ENCODE results near the gene ALDOB.

DNA sequence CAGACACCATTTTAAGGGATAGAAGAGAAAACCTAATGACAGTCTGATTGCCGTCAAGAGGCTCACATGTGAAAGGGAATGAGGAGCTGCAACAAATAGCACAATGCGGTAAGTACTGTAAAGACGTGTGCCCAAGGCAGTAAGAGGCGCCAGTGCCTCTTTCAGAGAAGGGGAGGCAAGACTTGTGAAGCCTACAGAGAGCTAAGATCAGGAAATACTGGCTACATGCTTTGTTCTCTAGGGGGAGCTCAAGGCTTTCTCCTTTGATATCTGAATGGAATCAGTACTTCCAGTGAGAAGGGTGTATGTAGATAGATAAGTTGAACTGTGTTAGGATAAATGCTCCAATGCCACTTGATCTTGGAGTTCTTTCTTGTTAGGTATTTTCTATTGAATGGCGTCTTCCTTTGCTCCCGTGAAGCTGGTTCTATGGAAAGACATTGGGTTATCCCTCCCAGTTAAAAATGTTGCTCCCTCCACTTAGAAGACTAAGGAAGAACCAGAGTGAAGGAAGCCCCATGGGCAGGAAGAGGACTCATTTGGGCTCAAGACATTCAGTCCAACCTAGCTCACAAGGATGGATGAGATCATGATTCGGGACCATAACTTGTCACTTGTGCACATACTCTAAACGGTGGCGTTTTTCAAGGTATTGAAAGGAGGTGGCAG lies 23.5 kb upstream of the ALDOB start:
- no peak for TF ChIP-seq POLR2A (IDR thresholded peaks at IDR 0.05)
- TF ChIP-seq, protein P1, sequence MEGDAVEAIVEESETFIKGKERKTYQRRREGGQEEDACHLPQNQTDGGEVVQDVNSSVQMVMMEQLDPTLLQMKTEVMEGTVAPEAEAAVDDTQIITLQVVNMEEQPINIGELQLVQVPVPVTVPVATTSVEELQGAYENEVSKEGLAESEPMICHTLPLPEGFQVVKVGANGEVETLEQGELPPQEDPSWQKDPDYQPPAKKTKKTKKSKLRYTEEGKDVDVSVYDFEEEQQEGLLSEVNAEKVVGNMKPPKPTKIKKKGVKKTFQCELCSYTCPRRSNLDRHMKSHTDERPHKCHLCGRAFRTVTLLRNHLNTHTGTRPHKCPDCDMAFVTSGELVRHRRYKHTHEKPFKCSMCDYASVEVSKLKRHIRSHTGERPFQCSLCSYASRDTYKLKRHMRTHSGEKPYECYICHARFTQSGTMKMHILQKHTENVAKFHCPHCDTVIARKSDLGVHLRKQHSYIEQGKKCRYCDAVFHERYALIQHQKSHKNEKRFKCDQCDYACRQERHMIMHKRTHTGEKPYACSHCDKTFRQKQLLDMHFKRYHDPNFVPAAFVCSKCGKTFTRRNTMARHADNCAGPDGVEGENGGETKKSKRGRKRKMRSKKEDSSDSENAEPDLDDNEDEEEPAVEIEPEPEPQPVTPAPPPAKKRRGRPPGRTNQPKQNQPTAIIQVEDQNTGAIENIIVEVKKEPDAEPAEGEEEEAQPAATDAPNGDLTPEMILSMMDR (IDR thresholded peaks at IDR 0.05): peak; percentile 29 to 78
- TF ChIP-seq EP300 (IDR thresholded peaks at IDR 0.05): no peak
